Breast epithelium (tissue), 4 donors: ENCODE data around the gene TAL1. TPM values are rescaled to one million over a fixed set of nuclear protein-coding genes. Genes with fewer than 3 reads are reported as not detected.

Experiments
- DNase-seq, 2 donors: peaks; one replicate each; pipeline ENCODE4 v3.0.0-alpha.2; 2019; ENCODE audit warnings: low spot score in 2 of 2
- H3K27ac ChIP-seq, 2 donors: fragments of 200-600 bp; sonication (generic) in 1 of 2; one replicate each; pipeline ENCODE4 v1.5.1; 2016 to 2019; ENCODE audit warnings: mild to moderate bottlenecking in 1 of 2
- H3K27me3 ChIP-seq, 2 donors: fragments of 200-600 bp; sonication (generic) in 1 of 2; one replicate each; pipeline versions ENCODE4 v1.5.1 to v1.6.0; 2017 to 2019; ENCODE audit warnings: control low read depth in 1 of 2, mild to moderate bottlenecking in 1 of 2
- H3K36me3 ChIP-seq: fragments of 200-600 bp; one replicate; pipeline ENCODE4 v1.5.1; 2019
- H3K4me1 ChIP-seq, 2 donors: fragments of 200-600 bp; sonication (generic); one replicate each; pipeline ENCODE4 v1.5.1; 2016 to 2019; ENCODE audit warnings: control low read depth in 1 of 2
- H3K4me3 ChIP-seq, 3 donors: fragments of 200-600 bp; sonication (generic); 1 replicate in 2 of 3; 2 replicates in 1 of 3; pipeline ENCODE4 v1.5.1; 2016 to 2019; ENCODE audit warnings: mild to moderate bottlenecking in 3 of 3, moderate library complexity in 2 of 3
- H3K9me3 ChIP-seq, 2 donors: fragments of 200-600 bp; sonication (generic) in 1 of 2; one replicate each; pipeline ENCODE4 v1.5.1; 2016 to 2019; ENCODE audit warnings: control low read depth in 1 of 2
- POLR2A ChIP-seq: fragments of 450-650 bp; IDR thresholded peaks from one replicate; pipeline ENCODE4 v1.6.1; 2016; ENCODE audit warnings: antibody characterized with exemption, mild to moderate bottlenecking, moderate library complexity
- POLR2AphosphoS5 ChIP-seq, 3 donors: sonication (generic); formaldehyde crosslinking; IDR thresholded peaks; one replicate each; pipeline ENCODE4 v1.6.1; 2017; ENCODE audit warnings: antibody characterized with exemption in 3 of 3
- intact Hi-C: fragments of 100-400 bp; cut with DNase I; formaldehyde crosslinking; loops from one replicate; pipeline ENCODE4 v1.15.1; 2023; ENCODE audit warnings: low total_unique reads
- total RNA-seq, 3 donors: library from RNA; depleted of rRNA; stranded (reverse); fragments of >200 nt; gene quantifications; one replicate each; pipeline ENCODE4 v1.1.0, GENCODE V29; 2016
- TF ChIP-seq, protein P1 (sequence below), 3 donors: fragments of 450-650 bp; IDR thresholded peaks; one replicate each; pipeline ENCODE4 v1.5.1; 2016 to 2017; ENCODE audit warnings: antibody characterized with exemption in 3 of 3, mild to moderate bottlenecking in 3 of 3, moderate library complexity in 3 of 3

The TAL1 gene
- total RNA-seq, 3 donors from 2014 or later, result 2.3 to 6.2 (median 5.1) TPM

DNA sequence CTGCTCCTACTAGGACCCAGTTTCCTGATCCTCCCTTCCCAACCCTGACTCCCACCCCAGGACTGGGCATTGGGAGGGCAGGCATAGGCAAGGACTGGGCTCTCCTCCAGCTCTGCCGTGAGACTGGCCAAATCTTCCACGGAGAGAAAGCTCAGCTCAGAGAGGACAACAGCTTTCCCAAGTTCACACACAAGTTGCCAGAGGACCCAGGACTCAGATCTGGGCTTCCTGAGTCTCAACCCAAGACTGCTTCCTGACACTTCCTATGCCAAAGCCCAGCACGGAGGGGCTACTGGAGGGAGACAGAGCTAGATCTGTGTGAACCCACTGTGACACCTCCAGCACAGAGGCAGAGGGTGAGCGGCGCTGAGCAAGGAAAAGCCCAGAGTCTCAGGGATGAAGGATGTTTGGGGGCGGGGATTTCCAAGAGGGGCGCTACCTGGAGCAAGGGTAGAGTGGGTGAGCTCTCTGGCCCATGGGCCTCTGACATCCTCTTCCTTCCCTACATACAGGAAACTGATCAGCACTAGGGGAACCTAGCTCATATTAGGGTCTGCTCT, 49.3 kb downstream of the TAL1 start:
- TF ChIP-seq, protein P1, sequence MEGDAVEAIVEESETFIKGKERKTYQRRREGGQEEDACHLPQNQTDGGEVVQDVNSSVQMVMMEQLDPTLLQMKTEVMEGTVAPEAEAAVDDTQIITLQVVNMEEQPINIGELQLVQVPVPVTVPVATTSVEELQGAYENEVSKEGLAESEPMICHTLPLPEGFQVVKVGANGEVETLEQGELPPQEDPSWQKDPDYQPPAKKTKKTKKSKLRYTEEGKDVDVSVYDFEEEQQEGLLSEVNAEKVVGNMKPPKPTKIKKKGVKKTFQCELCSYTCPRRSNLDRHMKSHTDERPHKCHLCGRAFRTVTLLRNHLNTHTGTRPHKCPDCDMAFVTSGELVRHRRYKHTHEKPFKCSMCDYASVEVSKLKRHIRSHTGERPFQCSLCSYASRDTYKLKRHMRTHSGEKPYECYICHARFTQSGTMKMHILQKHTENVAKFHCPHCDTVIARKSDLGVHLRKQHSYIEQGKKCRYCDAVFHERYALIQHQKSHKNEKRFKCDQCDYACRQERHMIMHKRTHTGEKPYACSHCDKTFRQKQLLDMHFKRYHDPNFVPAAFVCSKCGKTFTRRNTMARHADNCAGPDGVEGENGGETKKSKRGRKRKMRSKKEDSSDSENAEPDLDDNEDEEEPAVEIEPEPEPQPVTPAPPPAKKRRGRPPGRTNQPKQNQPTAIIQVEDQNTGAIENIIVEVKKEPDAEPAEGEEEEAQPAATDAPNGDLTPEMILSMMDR (IDR thresholded peaks at IDR 0.05), result no peak
- no peak for TF ChIP-seq POLR2AphosphoS5 (IDR thresholded peaks at IDR 0.05)
- no peak for TF ChIP-seq POLR2A
- Histone ChIP-seq H3K4me3 (no peak overlapping the region), H3K27me3 (no peaks in the 10 kb centered on the region), H3K27ac (peak overlapping the region in 1 of 2 donors; percentile 33), H3K4me1 (peaks cover 0 to 10% of the 10 kb centered on the region in 2 donors), H3K9me3 (no peaks in the 10 kb centered on the region), H3K36me3 (no peaks in the 10 kb centered on the region)
- intact Hi-C loops, result loop anchor here (10.0 kb wide), 1 partner anchor 532 kb away; no protein-coding TSS in a partner anchor
- no peak for DNase-seq

DNA sequence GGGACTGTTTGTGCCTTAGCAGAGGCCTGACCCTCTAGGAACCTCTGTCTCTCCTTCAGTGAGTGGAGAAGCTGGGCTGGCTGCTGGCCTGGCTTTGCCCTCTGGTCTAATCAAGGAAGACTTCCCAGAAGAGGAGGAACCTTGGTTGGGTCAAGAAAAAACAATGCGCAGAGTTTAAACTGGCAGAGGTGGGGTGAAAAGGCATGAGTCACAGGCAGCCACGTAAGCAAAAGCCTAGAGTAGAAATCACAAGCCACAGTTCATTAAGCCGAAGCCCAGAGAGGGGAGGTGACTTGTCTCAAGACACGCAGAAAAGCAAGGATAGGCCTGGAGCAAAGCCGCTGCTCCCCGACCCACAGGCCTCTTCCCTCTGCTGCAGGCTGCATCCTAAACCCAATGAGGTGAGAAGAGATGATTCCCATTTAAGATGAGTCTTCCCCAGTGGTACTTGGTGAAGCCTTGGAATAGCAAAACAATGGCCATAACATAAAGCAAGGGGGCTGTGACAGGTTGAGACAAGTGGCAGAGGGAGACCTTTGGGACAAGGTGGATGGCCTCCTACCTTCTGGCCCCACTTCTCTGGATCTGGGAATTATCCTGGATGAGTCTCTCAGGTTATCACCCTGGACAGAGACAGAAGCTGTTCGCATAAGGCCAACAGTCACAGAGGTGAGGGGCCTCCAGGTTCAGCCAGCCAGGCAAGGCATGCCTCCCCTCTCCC, 49.9 kb downstream of the TAL1 start:
- Histone ChIP-seq H3K4me3 (no peak overlapping the region), H3K27ac (peak overlapping the region in 1 of 2 donors; percentile 33), H3K36me3 (no peaks in the 10 kb centered on the region), H3K27me3 (no peaks in the 10 kb centered on the region), H3K9me3 (no peaks in the 10 kb centered on the region), H3K4me1 (peaks cover 0 to 10% of the 10 kb centered on the region in 2 donors)
- DNase-seq, result no peak
- TF ChIP-seq POLR2AphosphoS5 (IDR thresholded peaks at IDR 0.05) (no peak), POLR2A (no peak)
- TF ChIP-seq, protein P1 (IDR thresholded peaks at IDR 0.05), result no peak
- intact Hi-C loops, result loop anchor here (10.0 kb wide), 1 partner anchor 533 kb away; no protein-coding TSS in a partner anchor

DNA sequence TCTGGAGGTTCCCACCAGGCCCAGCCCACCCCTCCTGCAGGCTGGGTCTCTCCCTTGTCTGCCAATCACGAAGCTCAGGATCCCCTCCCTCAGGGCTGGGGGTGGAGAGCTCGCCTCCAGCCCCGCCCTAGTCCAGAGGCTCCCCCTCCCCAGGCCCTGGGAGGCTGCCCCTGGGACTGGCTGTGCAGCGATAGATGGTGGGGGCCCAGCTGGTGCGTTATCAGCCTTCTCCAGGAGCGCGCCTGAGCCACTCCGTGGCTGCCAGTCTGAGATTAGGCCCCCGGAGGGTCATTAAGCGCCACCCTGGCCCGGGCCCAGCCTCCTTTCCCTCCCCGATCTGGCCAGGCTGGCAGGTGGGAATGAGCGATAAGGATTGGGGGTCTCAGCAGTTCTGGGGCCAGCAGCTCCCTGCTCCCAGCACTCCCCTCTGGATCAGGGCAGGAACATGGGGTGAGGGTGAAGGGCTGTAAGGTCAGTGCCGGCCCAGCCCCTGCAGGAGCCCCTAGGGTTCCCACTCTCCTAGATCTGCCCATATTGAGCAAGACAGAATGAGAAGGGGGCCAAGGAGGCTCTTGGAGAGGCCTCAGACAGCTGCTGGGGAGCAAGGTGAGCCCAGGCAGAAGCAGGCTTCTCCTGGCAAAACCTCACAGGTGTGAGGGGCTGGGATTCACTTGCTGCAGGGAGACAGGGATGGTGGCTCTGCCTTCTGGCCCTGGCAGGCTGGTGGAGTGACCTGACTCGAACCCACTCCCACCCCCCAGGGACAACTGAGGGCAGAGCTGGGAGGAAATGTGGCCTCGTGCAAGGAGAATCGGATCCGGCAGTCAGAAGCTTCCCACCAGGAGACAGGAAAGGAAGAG, 50.7 kb downstream of the TAL1 start:
- Histone ChIP-seq H3K4me1 (peaks cover 0 to 10% of the 10 kb centered on the region in 2 donors), H3K9me3 (no peaks in the 10 kb centered on the region), H3K4me3 (no peak overlapping the region), H3K36me3 (no peaks in the 10 kb centered on the region), H3K27me3 (no peaks in the 10 kb centered on the region), H3K27ac (no peak overlapping the region)
- DNase-seq, result no peak
- no peak for TF ChIP-seq POLR2A
- TF ChIP-seq, protein P1 (IDR thresholded peaks at IDR 0.05), result no peak
- no peak for TF ChIP-seq POLR2AphosphoS5 (IDR thresholded peaks at IDR 0.05)
- intact Hi-C loops, result loop anchor here (10.0 kb wide), 1 partner anchor 533 kb away; no protein-coding TSS in a partner anchor

DNA sequence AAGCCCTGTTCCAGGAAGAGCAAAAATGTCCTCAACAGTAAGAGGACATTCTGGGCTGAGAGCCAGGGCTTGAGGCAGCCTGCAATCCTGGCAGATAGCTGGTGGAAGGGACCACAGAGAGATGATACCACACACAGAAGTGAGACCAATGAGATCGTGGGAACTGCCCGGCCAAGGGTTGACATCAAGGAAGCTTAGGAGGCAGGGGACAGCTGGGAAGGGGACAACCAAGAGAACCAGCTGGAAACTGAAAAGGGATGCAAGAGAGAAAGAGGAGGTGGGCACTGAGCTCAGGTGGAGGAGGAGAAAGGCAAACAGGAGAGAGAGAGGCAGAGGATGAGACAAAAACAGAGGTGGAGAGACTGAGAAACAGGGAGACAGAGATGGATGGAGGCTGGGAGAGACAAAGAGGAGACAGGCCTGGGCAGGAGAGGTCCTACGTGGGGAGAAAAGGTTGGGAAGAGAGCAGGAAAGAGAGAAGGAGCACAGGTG, 51.4 kb downstream of the TAL1 start:
- intact Hi-C loops, result loop anchor here (10.0 kb wide), 1 partner anchor 534 kb away; no protein-coding TSS in a partner anchor
- no peak for DNase-seq

More for the DNA sequence above, 51.4 kb downstream of the TAL1 start:
- Histone ChIP-seq H3K4me3 (no peak overlapping the region), H3K36me3 (no peaks in the 10 kb centered on the region), H3K4me1 (peaks cover 0 to 10% of the 10 kb centered on the region in 2 donors), H3K9me3 (no peaks in the 10 kb centered on the region), H3K27ac (peak overlapping the region in 1 of 2 donors; percentile 75), H3K27me3 (no peaks in the 10 kb centered on the region)
- TF ChIP-seq POLR2A, result no peak
- TF ChIP-seq, protein P1 (IDR thresholded peaks at IDR 0.05), result no peak
- no peak for TF ChIP-seq POLR2AphosphoS5 (IDR thresholded peaks at IDR 0.05)
